ENCODE data around the gene TMPRSS6. TPM values are rescaled to one million over a fixed set of nuclear protein-coding genes. Genes with fewer than 3 reads are reported as not detected.

The TMPRSS6 gene
- total and polyA plus RNA-seq, 2 donors (not counting 1 experiment from before 2014, with no cell fraction given) = 0.03 TPM; not detected in 1

- 90% methylated on average over 10 of the region's 12 CpGs for WGBS (ENCODE audit: insufficient coverage)
- no peak for TF ChIP-seq CTCF (IDR thresholded peaks at IDR 0.05)
- TF ChIP-seq EZH2 (IDR thresholded peaks at IDR 0.05; ENCODE audit: borderline replicate concordance, insufficient read depth, low read depth, low read length, poor library complexity, severe bottlenecking) = no peak
These were observed 37.9 kb upstream of the TMPRSS6 start for GRCh38 chr22:37147186-37147990.

More at GRCh38 chr22:37147186-37147990, 37.9 kb upstream of the TMPRSS6 start:
- Histone ChIP-seq H3K4me3 (ENCODE audit: control extremely low read depth in 1 of 5, extremely low read depth in 1 of 5, insufficient read depth in 1 of 5, low read depth in 2 of 5, low read length in 4 of 5) (no peak overlapping the region), H3K9ac (ENCODE audit: low read length) (no peak overlapping the region), H3K79me2 (ENCODE audit: control insufficient read depth, insufficient read depth, low read length) (no peaks in the 10 kb centered on the region), H3K27me3 (replicated peaks in 1 of 4; ENCODE audit: control extremely low read depth in 1 of 4, control insufficient read depth in 3 of 4, insufficient read depth in 4 of 4, low read length in 3 of 4) (no peaks in the 10 kb centered on the region), H3K4me1 (ENCODE audit: control insufficient read depth in 2 of 2, insufficient read depth in 2 of 2, low read length in 2 of 2) (peaks cover 0 to 20% of the 10 kb centered on the region in 2 donors), H2AFZ (ENCODE audit: insufficient read depth, low read depth, low read length, poor library complexity, severe bottlenecking) (no peak overlapping the region), H3K9me3 (ENCODE audit: control extremely low read depth in 1 of 3, control insufficient read depth in 2 of 3, insufficient read depth in 1 of 3, low read length in 2 of 3) (no peaks in the 10 kb centered on the region), H3K4me2 (replicated peaks; ENCODE audit: low read depth, low read length, poor library complexity, severe bottlenecking) (peak overlapping the region; percentile 3), H3K27ac (ENCODE audit: low read length in 2 of 2) (no peak overlapping the region), H3K36me3 (replicated peaks in 1 of 2; ENCODE audit: control extremely low read depth in 1 of 2, control insufficient read depth in 1 of 2, extremely low read depth in 1 of 2, insufficient read depth in 2 of 2, low read length in 1 of 2) (no peaks in the 10 kb centered on the region), H4K20me1 (ENCODE audit: control insufficient read depth, insufficient read depth, low read length, poor library complexity, severe bottlenecking) (no peaks in the 10 kb centered on the region)
- ChIA-PET CTCF (interaction anchor here (0.8 to 1.2 kb wide), 5 partner anchors 10 to 103 kb away, joined by 3 to 5 read pairs (median 4); no protein-coding TSS in a partner anchor), POLR2A (interaction anchor here (0.9 to 1.2 kb wide), 2 partner anchors 25 to 50 kb away, joined by 3 read pairs; no protein-coding TSS in a partner anchor)
- intact Hi-C loops (cut with micrococcal nuclease) = no loop called here
- DNase-seq = no peak
- H3K27me3 Mint-ChIP-seq = no peaks in the 10 kb centered on the region
- no peak for ATAC-seq (ENCODE audit: low read depth)
- peaks cover 22% of the 10 kb centered on the region for H3K4me1 Mint-ChIP-seq
- H3K9me3 Mint-ChIP-seq (ENCODE audit: insufficient read depth) = peaks cover 3% of the 10 kb centered on the region
- H3K27ac Mint-ChIP-seq = no peak overlapping the region
- no peak overlapping the region for H3K4me3 Mint-ChIP-seq
